GM21381 (cell line): ENCODE measurements around the gene GBP2.
A peak's percentile ranks its signal among the peaks of the same experiment; 100 is the strongest.
"Not testable (repeated sequence)": the region's sequence is repeated elsewhere in the genome, so short reads cannot be mapped to it uniquely, and the experiment has no call there.

Source experiments
- ATAC-seq: cut with Tn5 transposase; IDR thresholded peaks from one replicate; pipeline ENCODE4 v1.9.1; 2021; ENCODE audit warnings: mild to moderate bottlenecking, moderate library complexity; ENCODE audit not compliant: unreplicated experiment

The GBP2 gene

DNA sequence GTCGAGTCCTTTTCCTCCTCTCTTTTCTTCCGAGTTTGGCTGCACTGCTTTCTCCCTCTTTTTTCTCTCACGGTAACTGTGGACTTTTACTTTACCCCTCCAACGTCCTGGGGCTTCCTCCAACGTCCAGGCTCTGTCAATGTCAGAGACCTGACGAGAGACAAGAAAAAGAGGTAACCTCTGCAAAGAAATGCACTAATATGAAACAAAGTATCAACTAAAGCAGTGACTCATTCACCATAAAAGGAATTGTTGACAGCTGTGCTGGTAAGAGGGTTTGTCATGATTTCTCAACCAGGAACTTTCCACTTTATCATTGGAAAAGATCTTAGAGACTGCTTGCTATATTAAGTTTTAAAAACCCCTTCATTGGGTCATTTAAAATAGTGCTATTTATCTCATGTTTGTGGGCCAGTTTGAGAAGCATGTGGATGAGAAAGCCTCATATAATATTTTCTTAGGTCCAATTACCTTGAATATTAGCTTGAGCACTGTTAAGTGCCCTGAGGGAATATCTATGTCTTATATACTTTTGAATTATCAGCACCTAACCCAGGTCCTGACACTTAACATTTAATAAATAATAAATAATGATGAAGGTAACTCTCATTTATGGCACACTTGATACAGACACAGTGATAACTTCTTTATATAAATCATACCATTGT lies at the start of gene GBP2:
Gene GBP2, minus strand, starts transcription at position 202 of the 668 bp plus-strand sequence. CDS start 4,148 bp downstream, outside the sequence.
- ATAC-seq: peak; percentile 76

DNA sequence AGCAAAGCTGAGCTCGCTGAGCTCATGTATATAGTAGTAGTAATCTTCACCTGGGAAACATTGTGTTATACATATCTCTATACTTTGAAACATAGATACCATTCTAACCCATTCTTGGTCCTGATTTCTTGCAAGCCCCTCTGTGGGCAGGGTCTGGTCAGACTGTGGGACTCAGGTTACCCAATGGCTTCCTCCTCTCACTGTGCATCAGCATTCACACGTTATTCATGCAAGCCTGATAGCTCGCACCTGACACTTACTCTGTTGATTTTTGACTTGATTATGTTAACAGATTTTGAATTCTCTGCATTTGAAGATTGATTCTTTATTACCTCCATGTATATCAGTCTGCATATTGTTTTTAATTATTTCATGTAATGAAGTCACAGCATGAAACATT lies 48.6 kb upstream of the GBP2 start:
- no peak for ATAC-seq

- no peak for ATAC-seq
Observed at GRCh38 chr1:89172468-89173143, 46.7 kb upstream of the GBP2 start.

- no peak for ATAC-seq
Observed at GRCh38 chr1:89171067-89171438, 45.1 kb upstream of the GBP2 start.

GRCh38 chr1:89170170-89171066 lies 44.5 kb upstream of the GBP2 start:
- ATAC-seq: no peak

DNA sequence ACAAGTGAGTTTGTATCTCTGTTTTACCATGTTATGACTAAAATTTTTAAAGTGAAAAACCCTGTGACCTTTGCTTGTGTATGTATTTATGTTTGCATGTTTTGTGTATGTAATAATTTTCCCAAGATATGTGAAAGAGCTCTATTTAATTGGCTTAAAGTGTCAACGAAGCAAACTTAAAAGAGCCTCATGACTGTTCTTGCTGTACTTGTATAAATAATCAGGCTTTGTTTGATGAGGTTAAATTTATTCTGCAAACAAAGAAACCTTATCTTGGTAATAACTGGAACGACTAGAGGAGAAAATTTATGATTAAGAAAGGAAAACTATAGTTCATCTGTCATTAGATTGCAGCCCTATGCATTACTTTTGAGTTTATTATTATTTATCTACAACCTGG lies 43.3 kb upstream of the GBP2 start:
- no peak for ATAC-seq

DNA sequence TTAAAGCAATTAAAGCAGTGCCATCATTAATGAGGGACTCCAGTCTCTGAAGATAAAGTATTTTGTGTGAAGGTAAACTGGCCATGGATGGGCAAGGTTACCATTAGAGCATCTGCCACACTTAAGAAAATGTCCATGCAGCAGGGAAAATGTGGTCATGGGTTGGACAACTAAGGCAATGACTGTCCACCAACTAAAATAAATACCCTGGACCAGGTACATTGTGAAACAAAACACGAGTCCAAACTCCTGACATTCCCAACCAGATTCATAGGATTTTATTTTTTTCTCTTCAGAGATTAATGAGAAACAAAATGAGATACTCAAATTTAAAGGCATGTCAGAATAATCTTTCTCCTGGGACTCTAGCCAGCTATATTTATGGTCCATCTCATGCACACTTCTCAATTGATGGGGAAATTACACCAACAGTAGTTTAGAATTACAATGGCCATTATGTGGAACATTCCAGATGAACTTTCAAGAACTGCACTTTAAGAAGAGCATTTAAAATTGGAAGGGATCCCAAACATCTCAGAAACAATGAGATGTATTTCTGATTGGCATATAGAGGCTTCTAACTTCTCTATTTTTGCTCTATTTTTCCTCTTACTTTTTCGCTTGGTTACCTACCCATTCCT lies 41.8 kb upstream of the GBP2 start:
- ATAC-seq: no peak

- no peak for ATAC-seq
Observed at GRCh38 chr1:89166705-89167104, 40.8 kb upstream of the GBP2 start.

- ATAC-seq: no peak
Observed at GRCh38 chr1:89165811-89166210, 39.9 kb upstream of the GBP2 start.

- no peak for ATAC-seq
Observed at GRCh38 chr1:89151047-89151446, 25.1 kb upstream of the GBP2 start.

DNA sequence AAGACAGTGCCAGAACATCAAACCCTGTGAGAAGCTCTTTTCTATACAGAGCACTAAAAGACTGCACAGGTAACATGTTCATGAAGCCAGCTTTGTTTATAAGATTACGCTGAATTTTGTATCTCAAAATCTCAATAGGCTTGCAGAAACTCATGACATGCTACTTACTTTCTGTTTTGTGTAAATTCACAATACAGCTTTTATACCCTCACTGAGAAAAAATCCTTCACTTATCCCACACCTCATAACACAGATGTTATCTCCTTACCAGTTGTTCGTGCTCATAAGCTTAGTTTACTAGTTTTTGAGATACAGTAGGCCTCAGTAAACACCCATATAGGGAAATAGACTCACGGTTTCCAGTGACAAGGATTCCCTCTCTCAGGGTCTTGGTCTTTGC lies 24.1 kb upstream of the GBP2 start:
- no peak for ATAC-seq

DNA sequence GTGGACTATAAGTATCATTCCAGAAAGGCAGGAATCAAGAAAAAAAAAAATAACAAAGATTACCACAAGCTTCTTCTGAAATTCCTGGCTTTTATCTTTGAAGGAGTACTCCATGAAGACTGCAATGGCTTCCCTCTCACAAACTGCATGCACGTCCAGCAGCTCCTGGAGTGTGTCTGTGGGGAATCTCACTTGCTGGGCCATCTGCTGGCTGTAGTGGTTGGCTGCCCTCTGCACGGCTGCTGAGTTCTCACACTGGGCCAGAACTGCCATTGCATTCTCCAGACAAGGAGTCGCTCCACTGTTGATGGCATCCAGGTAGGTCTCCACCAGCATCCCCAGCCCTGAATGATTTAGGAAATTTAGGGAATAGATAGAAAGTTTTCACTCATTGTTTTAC lies 23.3 kb upstream of the GBP2 start:
- no peak for ATAC-seq

GRCh38 chr1:89147678-89148658 lies 22.1 kb upstream of the GBP2 start:
- no peak for ATAC-seq

DNA sequence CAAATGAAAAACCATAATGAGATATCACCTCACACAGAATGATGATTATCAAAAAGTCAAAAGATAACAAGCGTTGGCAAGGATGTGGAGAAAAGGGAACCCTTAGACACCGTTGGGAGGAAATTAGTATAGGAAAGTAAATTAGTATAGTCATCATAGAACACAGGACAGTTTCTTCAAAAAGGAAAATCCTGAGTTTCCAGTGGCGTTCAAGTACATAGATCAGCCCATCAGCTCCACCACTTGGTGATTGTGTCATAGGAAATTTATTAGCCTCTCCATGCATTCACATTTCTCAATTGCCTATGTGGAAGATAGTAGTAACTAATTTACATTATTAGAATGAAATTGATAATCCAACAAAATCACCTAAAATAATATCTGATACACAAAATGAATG lies 20.8 kb upstream of the GBP2 start:
- ATAC-seq: no peak

GRCh38 chr1:89143484-89143883 lies 17.6 kb upstream of the GBP2 start:
- ATAC-seq: no peak

DNA sequence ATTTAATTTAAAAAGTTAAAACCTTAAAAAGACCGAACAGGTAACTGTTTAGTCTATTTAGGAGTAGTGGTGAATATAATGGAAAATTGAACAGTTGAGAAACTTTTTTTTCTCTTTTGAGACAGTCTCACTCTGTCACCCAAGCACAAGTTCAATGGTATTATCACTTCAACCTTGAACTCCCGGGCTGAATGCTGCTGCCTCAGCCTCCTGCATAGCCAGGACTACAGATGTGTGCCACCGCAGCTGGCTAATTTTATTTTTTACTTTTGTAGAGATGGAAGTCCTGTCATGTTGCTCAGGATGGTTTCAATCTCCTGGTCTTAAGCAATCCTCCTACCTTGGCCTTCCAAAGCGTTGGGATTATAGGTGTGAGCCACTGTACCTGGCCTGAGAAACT lies 16.2 kb upstream of the GBP2 start:
- no peak for ATAC-seq

DNA sequence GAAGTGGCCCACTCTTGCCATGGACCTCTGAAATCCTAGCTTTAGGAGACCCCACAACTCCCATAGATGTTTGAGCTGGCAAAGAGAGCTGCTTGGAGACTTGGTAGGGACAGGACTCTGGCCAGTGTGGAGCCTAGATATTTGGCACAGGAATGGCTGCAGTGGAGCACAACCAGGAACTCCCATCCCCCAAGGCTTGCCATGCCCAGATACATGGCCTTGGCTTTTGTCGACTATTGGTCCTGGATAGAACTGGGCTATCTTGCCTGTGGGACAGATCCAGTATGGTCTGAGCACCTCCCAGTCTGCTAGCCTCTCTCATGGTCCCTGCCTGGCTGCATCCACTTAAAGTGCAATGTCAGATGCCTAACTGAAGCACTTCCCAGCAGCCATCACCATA lies 7.8 kb upstream of the GBP2 start:
- ATAC-seq: no peak

DNA sequence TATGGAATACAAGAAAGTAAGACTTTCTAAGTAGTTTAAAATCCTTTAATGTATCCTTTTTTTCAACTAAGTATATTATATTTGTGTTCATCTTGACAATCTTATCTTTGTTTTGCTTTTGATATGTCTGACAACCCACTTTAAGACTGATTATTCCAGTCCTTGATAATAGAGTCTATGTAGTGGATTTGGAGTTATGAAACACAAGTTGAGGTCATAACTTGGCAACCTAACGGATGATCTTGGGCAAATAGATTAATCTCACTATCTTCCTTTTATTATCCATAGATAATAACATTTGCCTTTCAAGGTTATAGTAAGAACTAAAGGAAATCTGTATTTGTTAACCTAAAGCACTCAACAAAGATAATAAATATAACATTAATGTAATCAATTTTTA lies 4.8 kb upstream of the GBP2 start:
- ATAC-seq: no peak

- no peak for ATAC-seq
Observed at GRCh38 chr1:89129911-89130310, 4.0 kb upstream of the GBP2 start.

- not testable (repeated sequence) for ATAC-seq
Observed at GRCh38 chr1:89128003-89128458, 2.1 kb upstream of the GBP2 start.
